Measurements from ENCODE around the gene RHEBL1.

Gene RHEBL1

DNA sequence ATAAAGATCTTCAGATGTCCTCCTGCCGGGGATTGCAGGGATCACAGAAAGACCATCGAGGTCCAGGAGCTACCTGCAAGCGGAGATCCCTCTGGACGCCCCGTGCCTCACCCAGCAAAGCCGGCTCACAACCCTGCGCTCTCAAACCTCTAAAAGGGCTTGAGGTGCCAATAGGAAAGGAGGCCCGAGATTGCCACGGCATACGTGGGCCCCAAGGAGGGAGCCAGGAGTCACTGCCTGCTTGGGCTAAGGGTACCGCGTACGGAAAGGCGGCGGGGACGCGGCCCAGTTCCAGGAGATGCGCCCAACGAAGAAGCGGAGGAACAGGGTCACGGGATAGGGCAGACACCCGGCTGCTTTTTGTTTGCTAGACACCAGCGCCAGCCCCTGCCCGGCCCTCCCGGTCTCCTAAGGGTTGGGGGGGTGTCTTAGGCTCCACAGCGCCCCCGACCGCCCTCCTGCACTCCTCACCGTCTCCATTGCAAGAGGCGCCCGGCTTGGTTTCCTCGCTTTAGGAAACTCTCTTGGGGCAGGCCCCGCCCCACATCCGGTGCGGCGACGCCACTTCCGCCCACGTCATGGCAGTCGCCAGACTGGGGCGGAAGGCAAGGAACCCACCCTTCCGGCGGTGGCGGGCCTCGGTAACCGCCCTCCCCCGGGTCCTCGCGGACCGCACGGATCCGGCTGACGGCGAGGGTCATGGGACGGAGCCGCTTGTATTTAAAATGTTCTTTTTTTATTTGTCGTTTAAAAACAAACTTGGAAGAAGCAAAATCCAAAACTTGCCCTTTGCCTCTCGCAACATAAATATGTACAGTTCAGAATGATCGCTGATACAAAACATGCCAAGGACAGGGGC, 51.3 kb downstream of the RHEBL1 start, which contains the start of gene PRKAG1:
TSS of gene PRKAG1 (minus strand) at position 516 of the 859 bp plus-strand sequence. CDS start at position 480, 36 bp downstream.
- peak; percentile 96 for DNase-seq

DNA sequence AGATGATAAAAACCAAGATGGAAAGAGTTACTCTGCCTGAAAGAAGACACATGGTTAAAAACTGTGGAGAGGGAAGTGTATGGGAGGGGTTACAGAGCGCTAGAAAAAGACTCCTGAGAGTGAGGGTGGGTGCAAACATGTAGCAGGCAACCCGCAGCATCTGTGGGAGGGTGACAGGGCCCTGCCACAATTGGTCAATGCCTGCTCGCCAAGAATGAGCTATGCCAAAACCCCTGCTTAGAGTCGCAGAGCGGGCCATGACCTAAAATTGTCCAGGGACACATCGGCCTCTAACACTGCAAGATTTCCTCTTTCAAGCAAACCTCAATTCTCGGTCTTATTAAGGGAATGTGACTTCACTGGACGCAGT, 51.9 kb downstream of the RHEBL1 start:
- DNase-seq: peak; percentile 54

DNA sequence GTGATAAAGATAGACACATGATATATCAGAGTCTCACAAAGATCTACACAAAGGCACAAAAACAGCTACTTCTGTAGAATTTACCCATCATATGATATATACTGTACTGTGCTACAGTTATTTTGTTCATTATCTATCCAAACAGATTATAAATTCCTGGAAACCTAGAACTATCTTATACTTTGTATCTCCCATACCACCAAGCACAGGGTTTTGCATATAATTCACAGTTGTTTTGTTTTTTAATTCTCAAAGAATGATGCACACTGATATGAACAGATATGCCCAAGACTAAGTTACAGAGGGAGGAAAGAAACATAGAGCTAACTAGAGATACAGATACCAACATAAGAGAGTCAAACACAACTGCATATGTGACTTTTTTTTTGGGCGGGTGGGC, 54.6 kb downstream of the RHEBL1 start:
- DNase-seq: no peak

Data from EL (cell line).